Activated T-cell treated with anti-CD3 and anti-CD28 coated beads, Interleukin-2, amount 50 U/mL, for 72 hours (primary cell): ENCODE results near the gene HPSE2. TPM values are rescaled to one million over a fixed set of nuclear protein-coding genes. Genes with fewer than 3 reads are reported as not detected.
"Not testable (repeated sequence)": the region's sequence is repeated elsewhere in the genome, so short reads cannot be mapped to it uniquely, and the experiment has no call there.

Source experiments
- ATAC-seq, 2 donors: fragments of 150-1000 bp; cut with Tn5 transposase; replicated peaks in 1 of 2; 2 replicates each; pipeline ENCODE4 v1.10.0; 2021; ENCODE audit warnings: moderate library complexity in 2 of 2, mild to moderate bottlenecking in 1 of 2
- DNase-seq, 2 donors: peaks; one replicate each; pipeline ENCODE4 v3.0.0; 2021 to 2022; ENCODE audit warnings: mixed read lengths in 1 of 2
- H3K27ac Mint-ChIP-seq: one replicate; pipeline ENCODE4 v1.8.0; 2022; ENCODE audit warnings: mild to moderate bottlenecking, moderate library complexity, mixed read lengths
- H3K27me3 Mint-ChIP-seq: one replicate; pipeline ENCODE4 v1.8.0; 2022; ENCODE audit warnings: low read depth, mixed read lengths
- H3K36me3 Mint-ChIP-seq, 2 donors: one replicate each; pipeline ENCODE4 v1.8.0; 2022; ENCODE audit warnings: mixed read lengths in 2 of 2, mild to moderate bottlenecking in 1 of 2; ENCODE audit not compliant: insufficient read depth in 2 of 2
- H3K4me1 Mint-ChIP-seq: one replicate; pipeline ENCODE4 v1.8.0; 2022; ENCODE audit warnings: low read depth, mixed read lengths
- H3K4me3 Mint-ChIP-seq, 2 donors: one replicate each; pipeline ENCODE4 v1.8.0; 2022; ENCODE audit warnings: mild to moderate bottlenecking in 2 of 2, mixed read lengths in 2 of 2, moderate library complexity in 2 of 2
- H3K9me3 Mint-ChIP-seq, 2 donors: one replicate each; pipeline ENCODE4 v1.8.0; 2022; ENCODE audit warnings: mixed read lengths in 2 of 2
- total RNA-seq, 2 donors: library from RNA; stranded (reverse); gene quantifications; one replicate each; pipeline ENCODE4 v1.2.3, GENCODE V29; 2022

The HPSE2 gene
- not detected for total RNA-seq

GRCh38 chr10:99235658-99236626, at the start of gene HPSE2:
TSS of gene HPSE2 (minus strand) at chr10:99235852.
- Mint-ChIP-seq H3K4me3 (peak within 1 kb of the TSS; percentile 59 to 82), H3K27ac (no peak within 1 kb of the TSS), H3K36me3 (no peaks in the 10 kb centered on the region), H3K9me3 (no peaks in the 10 kb centered on the region), H3K4me1 (peaks cover 27% of the 10 kb centered on the region), H3K27me3 (peaks cover 75% of the 10 kb centered on the region)
- ATAC-seq: no peak
- DNase-seq: no peak

DNA sequence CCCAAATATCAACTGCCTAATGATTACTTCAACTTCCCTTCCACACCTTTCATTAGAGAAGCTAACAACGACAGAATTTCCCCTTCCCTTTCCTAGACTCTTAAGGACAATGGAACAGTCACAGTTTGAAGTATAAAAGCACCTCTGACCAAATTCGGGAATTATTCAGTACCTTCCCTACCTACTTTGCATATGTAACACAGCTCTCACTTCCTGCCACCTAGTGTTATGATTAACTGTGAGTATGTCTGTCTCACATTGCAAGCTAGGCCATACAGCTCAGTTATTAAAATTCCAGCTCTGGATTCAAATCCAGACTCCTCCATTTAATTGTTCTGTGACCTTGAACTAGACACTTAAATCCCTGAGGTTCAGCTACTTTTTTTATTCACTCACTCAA, 44.8 kb upstream of the HPSE2 start:
- H3K36me3 Mint-ChIP-seq: peaks cover 0 to 4% of the 10 kb centered on the region in 2 donors
- ATAC-seq (no peak), DNase-seq (no peak)
- no peaks in the 10 kb centered on the region for H3K27me3 Mint-ChIP-seq
- no peaks in the 10 kb centered on the region for H3K4me1 Mint-ChIP-seq
- H3K4me3 Mint-ChIP-seq: no peak overlapping the region
- no peak overlapping the region for H3K27ac Mint-ChIP-seq
- H3K9me3 Mint-ChIP-seq: peaks cover 3 to 4% of the 10 kb centered on the region in 2 donors

DNA sequence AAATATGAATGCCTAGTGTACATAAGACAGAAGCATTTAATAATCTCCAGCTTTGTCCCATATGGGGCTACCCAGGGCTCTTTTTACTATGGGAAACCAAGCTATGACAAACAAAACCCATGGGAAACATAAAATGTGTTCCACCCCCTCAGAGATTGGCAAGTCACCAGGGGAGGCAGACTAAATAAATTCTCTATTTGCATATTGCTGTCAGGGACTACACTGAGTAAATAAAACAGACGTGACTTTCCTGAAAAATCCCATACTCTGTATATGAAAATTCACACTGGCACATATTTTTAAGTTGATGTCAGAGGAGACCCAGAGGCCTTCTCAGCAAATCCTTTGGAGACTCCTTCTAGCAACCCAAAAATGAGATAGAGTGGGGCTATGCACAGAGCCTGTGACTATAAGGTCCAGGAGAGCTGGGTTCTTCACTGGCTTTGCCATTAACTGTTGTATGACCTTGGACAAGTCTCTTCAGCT, 44.0 kb upstream of the HPSE2 start:
- no peak overlapping the region for H3K4me3 Mint-ChIP-seq
- H3K27ac Mint-ChIP-seq: no peak overlapping the region
- peaks cover 3 to 4% of the 10 kb centered on the region in 2 donors for H3K9me3 Mint-ChIP-seq
- no peaks in the 10 kb centered on the region for H3K27me3 Mint-ChIP-seq
- H3K36me3 Mint-ChIP-seq: peaks cover 0 to 4% of the 10 kb centered on the region in 2 donors
- no peaks in the 10 kb centered on the region for H3K4me1 Mint-ChIP-seq
- ATAC-seq (no peak), DNase-seq (no peak)

DNA sequence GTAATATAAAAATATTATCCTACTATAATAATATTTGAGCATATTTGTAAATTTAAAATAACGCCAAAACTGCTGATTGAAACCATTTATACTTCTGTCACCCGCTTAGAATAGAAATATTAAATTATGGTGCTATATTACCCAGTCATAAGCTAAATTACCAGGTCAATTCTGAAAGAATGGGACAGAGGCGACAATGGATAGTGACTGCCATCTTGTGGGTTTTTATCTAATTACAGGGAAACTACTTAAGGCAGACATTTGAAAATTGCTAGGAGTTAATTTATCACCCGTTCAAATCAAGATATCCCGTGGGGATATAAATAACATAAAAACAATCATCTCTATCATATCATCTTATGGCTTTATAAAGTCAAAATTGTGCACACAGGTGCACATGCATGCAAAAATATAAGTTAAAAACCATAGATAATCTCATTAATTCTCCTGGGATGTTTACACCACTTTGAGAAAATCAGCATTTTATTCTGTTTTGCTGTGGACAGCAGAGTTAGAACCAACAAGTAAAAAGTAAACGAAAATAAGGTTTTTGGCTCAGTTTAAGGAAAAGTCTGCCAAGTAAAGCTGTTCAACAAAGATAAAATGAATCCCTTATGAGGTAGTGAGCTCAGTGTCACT, 41.3 kb upstream of the HPSE2 start:
- Mint-ChIP-seq H3K27me3 (peaks cover 5% of the 10 kb centered on the region), H3K9me3 (no peaks in the 10 kb centered on the region), H3K36me3 (no peaks in the 10 kb centered on the region), H3K27ac (no peak overlapping the region), H3K4me1 (no peaks in the 10 kb centered on the region), H3K4me3 (no peak overlapping the region)
- ATAC-seq (no peak), DNase-seq (no peak)

GRCh38 chr10:99266383-99266782, 30.7 kb upstream of the HPSE2 start:
- peaks cover 15% of the 10 kb centered on the region for H3K27me3 Mint-ChIP-seq
- peaks cover 0 to 4% of the 10 kb centered on the region in 2 donors for H3K36me3 Mint-ChIP-seq
- no peak overlapping the region for H3K4me3 Mint-ChIP-seq
- ATAC-seq (no peak), DNase-seq (no peak)
- H3K9me3 Mint-ChIP-seq: peaks cover 0 to 2% of the 10 kb centered on the region in 2 donors
- no peaks in the 10 kb centered on the region for H3K4me1 Mint-ChIP-seq
- H3K27ac Mint-ChIP-seq: no peak overlapping the region

DNA sequence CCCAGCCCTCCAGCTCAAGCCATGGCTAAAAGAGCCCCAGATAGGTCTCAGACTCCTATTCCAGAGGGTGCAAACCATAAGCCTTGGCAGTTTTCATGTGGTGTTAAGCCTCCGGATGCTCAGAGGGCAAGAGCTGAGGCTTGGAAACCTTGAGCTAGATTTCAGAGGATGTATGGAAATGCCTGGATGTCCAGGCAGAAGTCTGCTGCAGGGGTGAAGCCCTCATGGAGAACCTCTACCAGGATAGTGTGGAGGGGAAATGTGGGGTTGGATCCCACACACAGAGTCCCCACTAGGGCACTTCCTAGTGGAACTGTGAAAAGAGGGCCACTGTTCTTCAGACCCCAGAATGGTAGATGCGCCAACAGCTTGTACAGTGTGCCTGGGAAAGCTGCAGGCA, 13.2 kb upstream of the HPSE2 start:
- peaks cover 1 to 5% of the 10 kb centered on the region in 2 donors for H3K36me3 Mint-ChIP-seq
- peaks cover 3 to 9% of the 10 kb centered on the region in 2 donors for H3K9me3 Mint-ChIP-seq
- no peaks in the 10 kb centered on the region for H3K4me1 Mint-ChIP-seq
- peaks cover 16% of the 10 kb centered on the region for H3K27me3 Mint-ChIP-seq
- H3K27ac Mint-ChIP-seq: no peak overlapping the region
- no peak overlapping the region for H3K4me3 Mint-ChIP-seq
- DNase-seq: no peak
- ATAC-seq: no peak

GRCh38 chr10:99247893-99248292, 12.2 kb upstream of the HPSE2 start:
- not testable (repeated sequence) for H3K4me1 Mint-ChIP-seq, H3K27ac Mint-ChIP-seq, H3K36me3 Mint-ChIP-seq, H3K9me3 Mint-ChIP-seq, H3K4me3 Mint-ChIP-seq, DNase-seq, ATAC-seq
- peaks cover 16% of the 10 kb centered on the region for H3K27me3 Mint-ChIP-seq

GRCh38 chr10:99236627-99237309, 1.1 kb upstream of the HPSE2 start:
- DNase-seq (no peak), ATAC-seq (peak in 1 of 2 donors; percentile 4)
- H3K4me3 Mint-ChIP-seq: no peak overlapping the region
- H3K4me1 Mint-ChIP-seq: peaks cover 27% of the 10 kb centered on the region
- no peak overlapping the region for H3K27ac Mint-ChIP-seq
- H3K36me3 Mint-ChIP-seq: no peaks in the 10 kb centered on the region
- H3K9me3 Mint-ChIP-seq: no peaks in the 10 kb centered on the region
- H3K27me3 Mint-ChIP-seq: peaks cover 66% of the 10 kb centered on the region

- Mint-ChIP-seq H3K27me3 (peaks cover 84% of the 10 kb centered on the region), H3K27ac (no peak overlapping the region), H3K4me1 (peaks cover 27% of the 10 kb centered on the region), H3K36me3 (no peaks in the 10 kb centered on the region), H3K9me3 (no peaks in the 10 kb centered on the region), H3K4me3 (peak overlapping the region; percentile 56 to 82)
- no peak for DNase-seq
- ATAC-seq: no peak
Measured at GRCh38 chr10:99234791-99235657, 628 bp downstream of the HPSE2 start.

DNA sequence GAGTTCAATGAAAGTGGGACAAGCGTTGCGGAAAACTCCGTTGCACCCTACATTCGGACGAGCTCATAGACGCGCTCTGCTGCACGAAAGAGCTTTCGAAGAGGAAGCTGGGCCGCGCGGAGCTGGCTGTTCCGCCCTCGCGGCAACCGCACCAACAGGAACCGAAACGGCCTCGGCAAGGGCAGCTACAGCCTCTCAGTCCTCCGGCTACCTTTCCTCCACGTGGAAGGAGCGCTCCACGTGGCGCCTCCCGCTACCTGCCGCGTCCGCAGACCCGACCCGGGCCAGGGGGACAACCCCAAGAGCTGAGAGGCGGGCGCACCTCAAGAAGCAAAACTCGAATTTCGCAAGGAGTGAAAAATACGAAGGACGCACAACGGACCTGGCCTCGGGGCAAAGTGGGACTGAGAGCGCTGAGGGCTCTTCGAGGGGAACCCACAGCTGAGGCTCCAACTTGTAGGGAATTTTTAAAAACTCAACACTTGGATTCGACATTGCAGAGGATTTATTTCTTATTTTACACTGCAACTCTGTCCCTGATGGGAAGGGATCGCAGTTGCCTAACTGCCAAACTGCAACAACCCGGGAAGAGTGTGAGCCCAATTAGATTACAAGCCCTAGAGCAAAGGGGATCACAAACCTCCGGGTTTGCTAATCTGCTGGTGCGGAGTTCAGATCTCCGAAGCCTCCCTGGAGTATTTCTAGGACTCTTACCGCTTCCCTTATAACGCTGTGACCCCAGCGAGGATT, 1.4 kb downstream of the HPSE2 start:
- Mint-ChIP-seq H3K9me3 (no peaks in the 10 kb centered on the region), H3K4me1 (peaks cover 27% of the 10 kb centered on the region), H3K27ac (no peak overlapping the region), H3K36me3 (no peaks in the 10 kb centered on the region), H3K27me3 (peaks cover 92% of the 10 kb centered on the region), H3K4me3 (peak overlapping the region; percentile 56 to 82)
- ATAC-seq (peak; percentile 76 to 78), DNase-seq (peak; percentile 55 to 59)

GRCh38 chr10:99233689-99234037, 2.0 kb downstream of the HPSE2 start:
- peaks cover 92% of the 10 kb centered on the region for H3K27me3 Mint-ChIP-seq
- peak overlapping the region; percentile 56 to 82 for H3K4me3 Mint-ChIP-seq
- ATAC-seq: no peak
- no peaks in the 10 kb centered on the region for H3K9me3 Mint-ChIP-seq
- no peak for DNase-seq
- no peaks in the 10 kb centered on the region for H3K36me3 Mint-ChIP-seq
- H3K4me1 Mint-ChIP-seq: peaks cover 27% of the 10 kb centered on the region
- no peak overlapping the region for H3K27ac Mint-ChIP-seq
